ENCODE data around the gene ZDHHC20. TPM values are rescaled to one million over a fixed set of nuclear protein-coding genes. Genes with fewer than 3 reads are reported as not detected.

Gene ZDHHC20
- total RNA-seq, 1 experiment from 2014 or later, result 53.7 TPM

DNA sequence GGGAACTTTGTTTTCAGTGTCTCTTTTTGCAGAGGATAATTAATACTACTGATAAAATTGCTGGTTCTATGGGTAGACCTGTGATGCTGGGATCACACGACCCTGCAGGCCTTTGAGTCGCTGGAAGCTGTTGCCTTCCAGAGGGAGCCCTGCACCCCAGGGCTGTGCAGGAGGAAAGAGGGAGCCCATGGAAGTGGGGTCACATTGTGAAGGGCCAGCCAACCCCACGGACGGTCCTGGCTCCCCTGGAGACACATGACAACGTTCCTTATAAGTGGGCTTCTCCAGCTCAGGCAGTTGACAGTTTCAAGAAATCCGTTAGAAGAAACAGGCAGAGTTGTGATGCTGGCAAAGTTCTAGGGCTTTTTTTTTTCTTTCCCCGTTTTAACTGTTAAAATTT, 98.0 kb downstream of the ZDHHC20 start:
- DNase-seq (no peak), ATAC-seq (no peak)
- no TSS peak for BruUV-seq (replicated peaks)
- H3K9me3 ChIP-seq (ENCODE audit: low read length), result no peaks in the 10 kb centered on the region
- H3K27ac ChIP-seq (ENCODE audit: low read length), result no peak overlapping the region
- no peaks in the 10 kb centered on the region for H3F3A ChIP-seq (ENCODE audit: low read length, unreplicated experiment)
- no peak for TF ChIP-seq CTCF (conservative IDR thresholded peaks at IDR 0.05; ENCODE audit: low read depth, low read length)
- no peak for TF ChIP-seq EZH2 (IDR thresholded peaks at IDR 0.05; ENCODE audit: low read length, unreplicated experiment)
- no peak for TF ChIP-seq EZH2phosphoT487 (IDR thresholded peaks at IDR 0.05; ENCODE audit: borderline replicate concordance, low read length)
- H3K4me3 ChIP-seq (ENCODE audit: low read length), result no peak overlapping the region
- no peaks in the 10 kb centered on the region for H3K36me3 ChIP-seq (ENCODE audit: low read depth, low read length)
- H3K9me2 ChIP-seq (replicated peaks; ENCODE audit: low read length), result no peaks in the 10 kb centered on the region
- H4K20me1 ChIP-seq (ENCODE audit: low read length), result no peaks in the 10 kb centered on the region
- no peak overlapping the region for H3K9ac ChIP-seq (ENCODE audit: low read length)
- H2AFZ ChIP-seq (ENCODE audit: low read length), result no peak overlapping the region
- intact Hi-C loops (cut with micrococcal nuclease), result no loop called here
- no peaks in the 10 kb centered on the region for H3K79me2 ChIP-seq (ENCODE audit: low read length)
- no peaks in the 10 kb centered on the region for H3K27me3 ChIP-seq (ENCODE audit: low read length)
- CTCF ChIA-PET, result no interaction called here
- no peaks in the 10 kb centered on the region for H3K4me1 ChIP-seq (ENCODE audit: insufficient read depth, low read length)
- no peak overlapping the region for H3K4me2 ChIP-seq (ENCODE audit: low read length)
- POLR2A ChIA-PET (ENCODE audit: unreplicated experiment), result no interaction called here

- H3F3A ChIP-seq (ENCODE audit: low read length, unreplicated experiment), result no peaks in the 10 kb centered on the region
- H3K4me2 ChIP-seq (ENCODE audit: low read length), result no peak overlapping the region
- ChIA-PET CTCF (no interaction called here), POLR2A (ENCODE audit: unreplicated experiment) (no interaction called here)
- H3K79me2 ChIP-seq (ENCODE audit: low read length), result no peaks in the 10 kb centered on the region
- no peak for TF ChIP-seq EZH2 (IDR thresholded peaks at IDR 0.05; ENCODE audit: low read length, unreplicated experiment)
- TF ChIP-seq EZH2phosphoT487 (IDR thresholded peaks at IDR 0.05; ENCODE audit: borderline replicate concordance, low read length), result no peak
- no peak for TF ChIP-seq CTCF (conservative IDR thresholded peaks at IDR 0.05; ENCODE audit: low read depth, low read length)
- no peak overlapping the region for H3K9ac ChIP-seq (ENCODE audit: low read length)
- no peaks in the 10 kb centered on the region for H3K27me3 ChIP-seq (ENCODE audit: low read length)
- intact Hi-C loops (cut with micrococcal nuclease), result no loop called here
- H3K4me1 ChIP-seq (ENCODE audit: insufficient read depth, low read length), result no peaks in the 10 kb centered on the region
- H3K9me3 ChIP-seq (ENCODE audit: low read length), result no peaks in the 10 kb centered on the region
- H4K20me1 ChIP-seq (ENCODE audit: low read length), result no peaks in the 10 kb centered on the region
- BruUV-seq (replicated peaks), result no TSS peak
- no peak for DNase-seq
- no peaks in the 10 kb centered on the region for H3K36me3 ChIP-seq (ENCODE audit: low read depth, low read length)
- H2AFZ ChIP-seq (ENCODE audit: low read length), result no peak overlapping the region
- H3K9me2 ChIP-seq (replicated peaks; ENCODE audit: low read length), result no peaks in the 10 kb centered on the region
- H3K4me3 ChIP-seq (ENCODE audit: low read length), result no peak overlapping the region
- no peak overlapping the region for H3K27ac ChIP-seq (ENCODE audit: low read length)
- ATAC-seq, result no peak
Observed at GRCh38 chr13:21360463-21360862, 98.6 kb downstream of the ZDHHC20 start.

- DNase-seq (no peak), ATAC-seq (no peak)
- no peaks in the 10 kb centered on the region for H3K36me3 ChIP-seq (ENCODE audit: low read depth, low read length)
- no peak overlapping the region for H3K27ac ChIP-seq (ENCODE audit: low read length)
- H3K4me1 ChIP-seq (ENCODE audit: insufficient read depth, low read length), result no peaks in the 10 kb centered on the region
- ChIA-PET POLR2A (ENCODE audit: unreplicated experiment) (no interaction called here), CTCF (no interaction called here)
- TF ChIP-seq EZH2phosphoT487 (IDR thresholded peaks at IDR 0.05; ENCODE audit: borderline replicate concordance, low read length) (no peak), CTCF (conservative IDR thresholded peaks at IDR 0.05; ENCODE audit: low read depth, low read length) (no peak)
- no peaks in the 10 kb centered on the region for H3K27me3 ChIP-seq (ENCODE audit: low read length)
- H4K20me1 ChIP-seq (ENCODE audit: low read length), result no peaks in the 10 kb centered on the region
- no peak overlapping the region for H3K4me2 ChIP-seq (ENCODE audit: low read length)
- no peaks in the 10 kb centered on the region for H3F3A ChIP-seq (ENCODE audit: low read length, unreplicated experiment)
- no TSS peak for BruUV-seq (replicated peaks)
- intact Hi-C loops (cut with micrococcal nuclease), result no loop called here
- no peaks in the 10 kb centered on the region for H3K9me2 ChIP-seq (replicated peaks; ENCODE audit: low read length)
- H3K79me2 ChIP-seq (ENCODE audit: low read length), result no peaks in the 10 kb centered on the region
- no peak overlapping the region for H3K4me3 ChIP-seq (ENCODE audit: low read length)
- no peaks in the 10 kb centered on the region for H3K9me3 ChIP-seq (ENCODE audit: low read length)
- no peak overlapping the region for H2AFZ ChIP-seq (ENCODE audit: low read length)
- H3K9ac ChIP-seq (ENCODE audit: low read length), result no peak overlapping the region
Observed at GRCh38 chr13:21359855-21360254, 99.2 kb downstream of the ZDHHC20 start.
